GM23338 (cell line): ENCODE results near the gene JPH3. TPM values are rescaled to one million over a fixed set of nuclear protein-coding genes. Genes with fewer than 3 reads are reported as not detected.

Experiments
- ATAC-seq: fragments of 200-7000 bp; cut with Tn5 transposase; 3 replicates; pipeline ENCODE4 v1.9.1; 2020
- DNase-seq: peaks from one replicate; pipeline ENCODE4 v3.0.0-alpha.2; 2015; ENCODE audit warnings: low spot score
- H2AFZ ChIP-seq: fragments of 200-600 bp; sonication (generic); 2 replicates; pipeline ENCODE4 v1.8.0; 2016; ENCODE audit warnings: antibody characterized with exemption, mild to moderate bottlenecking, moderate library complexity
- H3F3A ChIP-seq: fragments of 200-600 bp; sonication (generic); replicated peaks from 2 replicates; pipeline ENCODE4 v1.8.0; 2017; ENCODE audit warnings: antibody characterized with exemption, mixed run types, low read depth
- H3K27ac ChIP-seq: fragments of 200-600 bp; sonication (generic); 2 replicates; pipeline ENCODE4 v1.6.1; 2016; ENCODE audit warnings: low read depth
- H3K27me3 ChIP-seq: fragments of 200-600 bp; sonication (generic); 2 replicates; pipeline ENCODE4 v1.8.0; 2016; ENCODE audit warnings: mild to moderate bottlenecking, mixed run types, moderate library complexity; ENCODE audit not compliant: insufficient read depth
- H3K36me3 ChIP-seq: fragments of 200-600 bp; sonication (generic); 2 replicates; pipeline ENCODE4 v1.8.0; 2016; ENCODE audit warnings: mild to moderate bottlenecking; ENCODE audit not compliant: insufficient read depth
- H3K4me1 ChIP-seq: fragments of 200-600 bp; sonication (generic); 2 replicates; pipeline ENCODE4 v1.8.0; 2016; ENCODE audit warnings: mild to moderate bottlenecking, moderate library complexity; ENCODE audit not compliant: insufficient read depth
- H3K4me2 ChIP-seq: fragments of 200-600 bp; sonication (generic); 2 replicates; pipeline ENCODE4 v1.7.1; 2017; ENCODE audit warnings: mixed run types
- H3K4me3 ChIP-seq: fragments of 200-600 bp; sonication (generic); 2 replicates; pipeline ENCODE4 v1.6.1; 2016; ENCODE audit warnings: mixed run types
- H3K79me2 ChIP-seq: fragments of 200-600 bp; sonication (generic); replicated peaks from 2 replicates; pipeline ENCODE4 v1.8.0; 2017; ENCODE audit warnings: mild to moderate bottlenecking; ENCODE audit not compliant: insufficient read depth
- H3K9me2 ChIP-seq: fragments of 200-600 bp; sonication (generic); 2 replicates; pipeline ENCODE4 v1.8.0; 2017; ENCODE audit not compliant: insufficient read depth
- H4K20me1 ChIP-seq: fragments of 200-600 bp; sonication (generic); replicated peaks from 2 replicates; pipeline ENCODE4 v1.8.0; 2017; ENCODE audit warnings: mild to moderate bottlenecking; ENCODE audit not compliant: insufficient read depth
- H3K27ac Mint-ChIP-seq: 2 replicates; pipeline ENCODE4 v1.8.0; 2020; ENCODE audit warnings: inconsistent platforms, mild to moderate bottlenecking, moderate library complexity, mixed read lengths
- H3K27me3 Mint-ChIP-seq: 3 replicates; pipeline ENCODE4 v1.8.0; 2022; ENCODE audit warnings: low read depth, mild to moderate bottlenecking, moderate library complexity, mixed read lengths, inconsistent platforms; ENCODE audit not compliant: insufficient read depth, poor library complexity
- H3K36me3 Mint-ChIP-seq: 3 replicates; pipeline ENCODE4 v1.8.0; 2021; ENCODE audit warnings: low read depth, mild to moderate bottlenecking, inconsistent platforms, moderate library complexity, mixed read lengths
- H3K4me1 Mint-ChIP-seq: 3 replicates; pipeline ENCODE4 v1.8.0; 2020; ENCODE audit warnings: mild to moderate bottlenecking, inconsistent platforms, mixed read lengths
- H3K4me3 Mint-ChIP-seq: 3 replicates; pipeline ENCODE4 v1.8.0; 2021; ENCODE audit warnings: moderate library complexity, mild to moderate bottlenecking, inconsistent platforms, mixed read lengths
- H3K9me3 Mint-ChIP-seq: 3 replicates; pipeline ENCODE4 v1.8.0; 2020; ENCODE audit warnings: moderate library complexity, mild to moderate bottlenecking, inconsistent platforms, mixed read lengths
- CREB1 ChIP-seq: fragments of 250-450 bp; sonication (Bioruptor Pico); IDR thresholded peaks from 2 replicates; pipeline ENCODE4 v1.5.0; 2020; ENCODE audit warnings: low read depth, mild to moderate bottlenecking, moderate library complexity
- CTCF ChIP-seq, 2 experiments: fragments of 200-600 bp in 1 of 2; sonication (generic) in 1 of 2; conservative IDR thresholded peaks; 2 replicates each; pipeline versions ENCODE4 v1.5.1 to v1.6.1; 2016 to 2017; ENCODE audit warnings: antibody characterized with exemption in 2 of 2, low read depth in 2 of 2, mild to moderate bottlenecking in 2 of 2, moderate library complexity in 1 of 2
- ETS1 ChIP-seq: IDR thresholded peaks from 2 replicates; pipeline ENCODE4 v1.6.1; 2016; ENCODE audit warnings: antibody characterized with exemption
- EZH2 ChIP-seq: fragments of 200-600 bp; sonication (generic); IDR thresholded peaks from one replicate; pipeline ENCODE4 v1.8.0; 2017; ENCODE audit warnings: antibody characterized with exemption, mild to moderate bottlenecking, low read depth; ENCODE audit not compliant: unreplicated experiment
- EZH2phosphoT487 ChIP-seq: fragments of 200-600 bp; sonication (generic); IDR thresholded peaks from one replicate; pipeline ENCODE4 v1.8.1; 2018; ENCODE audit warnings: antibody characterized with exemption; ENCODE audit not compliant: unreplicated experiment
- JUNB ChIP-seq: IDR thresholded peaks from one replicate; pipeline ENCODE4 v1.6.1; 2016; ENCODE audit warnings: antibody characterized with exemption; ENCODE audit not compliant: unreplicated experiment
- NANOG ChIP-seq: IDR thresholded peaks from 2 replicates; pipeline ENCODE4 v1.6.1; 2016; ENCODE audit warnings: antibody characterized with exemption, borderline replicate concordance
- POLR2AphosphoS5 ChIP-seq: IDR thresholded peaks from 2 replicates; pipeline ENCODE4 v1.6.1; 2016; ENCODE audit warnings: antibody characterized with exemption, low read depth
- STAT1 ChIP-seq: IDR thresholded peaks from one replicate; pipeline ENCODE4 v1.6.1; 2016; ENCODE audit warnings: antibody characterized with exemption; ENCODE audit not compliant: unreplicated experiment
- ZNF114 ChIP-seq: fragments of 250-450 bp; sonication (Bioruptor Pico); IDR thresholded peaks from 2 replicates; pipeline ENCODE4 v1.5.0; 2020; ENCODE audit warnings: mild to moderate bottlenecking, moderate library complexity
- ZNF331 ChIP-seq: fragments of 250-450 bp; sonication (Bioruptor Pico); IDR thresholded peaks from 2 replicates; pipeline ENCODE4 v1.5.0; 2020; ENCODE audit warnings: low read depth, mild to moderate bottlenecking, moderate library complexity
- ZNF462 ChIP-seq: fragments of 250-450 bp; sonication (Bioruptor Pico); IDR thresholded peaks from 2 replicates; pipeline ENCODE4 v1.5.0; 2020; ENCODE audit warnings: mild to moderate bottlenecking, moderate library complexity
- polyA plus RNA-seq: library from polyadenylated mRNA; unstranded; fragments of >200 nt; fragmentation: Nextera tagmentation; extraction: Ambion mirVana; gene quantifications from 2 replicates; pipeline ENCODE4 v1.2.1, GENCODE V29; 2016
- total RNA-seq: library from RNA; depleted of rRNA; stranded (reverse); fragments of >200 nt; shearing (Covaris generic); gene quantifications from 2 replicates; pipeline ENCODE4 v1.2.3, GENCODE V29; 2014
- TF ChIP-seq, protein P1 (sequence below): IDR thresholded peaks from one replicate; pipeline ENCODE4 v1.6.1; 2018; ENCODE audit warnings: antibody characterized with exemption; ENCODE audit not compliant: unreplicated experiment

Gene JPH3
- total and polyA plus RNA-seq, 2 experiments from 2014 or later = 8.4 to 38.3 TPM

GRCh38 chr16:87626905-87627304, 24.6 kb downstream of the JPH3 start:
- Histone ChIP-seq H3K79me2 (0 out of 2 replicates have a peak, but pooled peaks cover 4% of the 10 kb centered on the region), H3K4me2 (no peak overlapping the region), H3K27ac (no peak overlapping the region), H3K9me2 (no peaks in the 10 kb centered on the region), H3K4me3 (no peak overlapping the region), H3K27me3 (no peaks in the 10 kb centered on the region), H3F3A (no peaks in the 10 kb centered on the region), H3K4me1 (no peaks in the 10 kb centered on the region), H4K20me1 (no peaks in the 10 kb centered on the region), H3K36me3 (no peaks in the 10 kb centered on the region), H2AFZ (no peak overlapping the region)
- Mint-ChIP-seq H3K9me3 (peaks cover 3% of the 10 kb centered on the region; the same call in 2 of the 3 replicates), H3K4me3 (no peak overlapping the region), H3K27ac (no peak overlapping the region), H3K4me1 (peaks cover 12% of the 10 kb centered on the region; the same call in 2 of the 3 replicates), H3K27me3 (peaks cover 6% of the 10 kb centered on the region), H3K36me3 (peaks cover 8% of the 10 kb centered on the region; the same call in 2 of the 3 replicates)
- no peak for TF ChIP-seq STAT1
- no peak for TF ChIP-seq ZNF462 (CRISPR knock-in tag)
- TF ChIP-seq EZH2phosphoT487 = no peak
- TF ChIP-seq, protein P1, sequence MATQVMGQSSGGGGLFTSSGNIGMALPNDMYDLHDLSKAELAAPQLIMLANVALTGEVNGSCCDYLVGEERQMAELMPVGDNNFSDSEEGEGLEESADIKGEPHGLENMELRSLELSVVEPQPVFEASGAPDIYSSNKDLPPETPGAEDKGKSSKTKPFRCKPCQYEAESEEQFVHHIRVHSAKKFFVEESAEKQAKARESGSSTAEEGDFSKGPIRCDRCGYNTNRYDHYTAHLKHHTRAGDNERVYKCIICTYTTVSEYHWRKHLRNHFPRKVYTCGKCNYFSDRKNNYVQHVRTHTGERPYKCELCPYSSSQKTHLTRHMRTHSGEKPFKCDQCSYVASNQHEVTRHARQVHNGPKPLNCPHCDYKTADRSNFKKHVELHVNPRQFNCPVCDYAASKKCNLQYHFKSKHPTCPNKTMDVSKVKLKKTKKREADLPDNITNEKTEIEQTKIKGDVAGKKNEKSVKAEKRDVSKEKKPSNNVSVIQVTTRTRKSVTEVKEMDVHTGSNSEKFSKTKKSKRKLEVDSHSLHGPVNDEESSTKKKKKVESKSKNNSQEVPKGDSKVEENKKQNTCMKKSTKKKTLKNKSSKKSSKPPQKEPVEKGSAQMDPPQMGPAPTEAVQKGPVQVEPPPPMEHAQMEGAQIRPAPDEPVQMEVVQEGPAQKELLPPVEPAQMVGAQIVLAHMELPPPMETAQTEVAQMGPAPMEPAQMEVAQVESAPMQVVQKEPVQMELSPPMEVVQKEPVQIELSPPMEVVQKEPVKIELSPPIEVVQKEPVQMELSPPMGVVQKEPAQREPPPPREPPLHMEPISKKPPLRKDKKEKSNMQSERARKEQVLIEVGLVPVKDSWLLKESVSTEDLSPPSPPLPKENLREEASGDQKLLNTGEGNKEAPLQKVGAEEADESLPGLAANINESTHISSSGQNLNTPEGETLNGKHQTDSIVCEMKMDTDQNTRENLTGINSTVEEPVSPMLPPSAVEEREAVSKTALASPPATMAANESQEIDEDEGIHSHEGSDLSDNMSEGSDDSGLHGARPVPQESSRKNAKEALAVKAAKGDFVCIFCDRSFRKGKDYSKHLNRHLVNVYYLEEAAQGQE = no peak
- TF ChIP-seq JUNB = no peak
- no peak for TF ChIP-seq ZNF331
- TF ChIP-seq NANOG = no peak
- no peak for TF ChIP-seq ZNF114
- TF ChIP-seq CTCF (conservative IDR thresholded peaks at IDR 0.05; ENCODE audit: low read depth in 2 of 2) = no peak
- TF ChIP-seq CREB1 (CRISPR knock-in tag) = no peak
- no peak for TF ChIP-seq POLR2AphosphoS5
- no peak for TF ChIP-seq ETS1
- TF ChIP-seq EZH2 = no peak
- ATAC-seq = no peak
- no peak for DNase-seq
